NCI-H146 treated with DMSO at 0.1 percent for 48 hours (cell line): ENCODE data around the gene SPAM1.
"Not testable (repeated sequence)": the region's sequence is repeated elsewhere in the genome, so short reads cannot be mapped to it uniquely, and the experiment has no call there.

ENCODE experiments used
- DNase-seq: peaks from one replicate; lab custom pipeline; 2025; ENCODE audit not compliant: unreplicated experiment; lab: John Stamatoyannopoulos, UW

The SPAM1 gene

GRCh38 chr7:123924941-123925340 is at the start of gene SPAM1:
TSS of gene SPAM1 (plus strand) at chr7:123925241. CDS start at chr7:123953571, 28,330 bp downstream.
- DNase-seq, result no peak

- no peak for DNase-seq
Measured at GRCh38 chr7:123876557-123877256, 48.3 kb upstream of the SPAM1 start.

GRCh38 chr7:123879628-123880027 is 45.4 kb upstream of the SPAM1 start:
- DNase-seq, result no peak

- no peak for DNase-seq
Measured at GRCh38 chr7:123881300-123881699, 43.7 kb upstream of the SPAM1 start.

- no peak for DNase-seq
Measured at GRCh38 chr7:123883154-123883553, 41.9 kb upstream of the SPAM1 start.

GRCh38 chr7:123888192-123888591 is 36.8 kb upstream of the SPAM1 start:
- DNase-seq, result no peak

GRCh38 chr7:123894753-123895152 is 30.3 kb upstream of the SPAM1 start:
- not testable (repeated sequence) for DNase-seq

- DNase-seq, result no peak
Measured at GRCh38 chr7:123901101-123901500, 23.9 kb upstream of the SPAM1 start.

GRCh38 chr7:123905714-123906113 is 19.3 kb upstream of the SPAM1 start:
- DNase-seq, result no peak

GRCh38 chr7:123916240-123916724 is 8.8 kb upstream of the SPAM1 start:
- DNase-seq, result no peak

- DNase-seq, result no peak
Measured at GRCh38 chr7:123917878-123918277, 7.2 kb upstream of the SPAM1 start.

- DNase-seq, result no peak
Measured at GRCh38 chr7:123918309-123918708, 6.7 kb upstream of the SPAM1 start.

GRCh38 chr7:123923599-123923998 is 1.4 kb upstream of the SPAM1 start:
- DNase-seq, result no peak

- no peak for DNase-seq
Measured at GRCh38 chr7:123929107-123929506, 4.1 kb downstream of the SPAM1 start.

- no peak for DNase-seq
Measured at GRCh38 chr7:123929655-123930054, 4.6 kb downstream of the SPAM1 start.

GRCh38 chr7:123935436-123936381 is 10.7 kb downstream of the SPAM1 start:
- no peak for DNase-seq

- DNase-seq, result no peak
Measured at GRCh38 chr7:123936388-123936787, 11.3 kb downstream of the SPAM1 start.

GRCh38 chr7:123939784-123940183 is 14.7 kb downstream of the SPAM1 start:
- DNase-seq, result no peak

- DNase-seq, result no peak
Measured at GRCh38 chr7:123941391-123942180, 16.5 kb downstream of the SPAM1 start.

GRCh38 chr7:123944395-123944794 is 19.4 kb downstream of the SPAM1 start:
- no peak for DNase-seq

- no peak for DNase-seq
Measured at GRCh38 chr7:123945938-123946337, 20.9 kb downstream of the SPAM1 start.
